Measurements from ENCODE around the gene CDH4.
"Not testable (repeated sequence)": the region's sequence is repeated elsewhere in the genome, so short reads cannot be mapped to it uniquely, and the experiment has no call there.

CDH4 gene

DNA sequence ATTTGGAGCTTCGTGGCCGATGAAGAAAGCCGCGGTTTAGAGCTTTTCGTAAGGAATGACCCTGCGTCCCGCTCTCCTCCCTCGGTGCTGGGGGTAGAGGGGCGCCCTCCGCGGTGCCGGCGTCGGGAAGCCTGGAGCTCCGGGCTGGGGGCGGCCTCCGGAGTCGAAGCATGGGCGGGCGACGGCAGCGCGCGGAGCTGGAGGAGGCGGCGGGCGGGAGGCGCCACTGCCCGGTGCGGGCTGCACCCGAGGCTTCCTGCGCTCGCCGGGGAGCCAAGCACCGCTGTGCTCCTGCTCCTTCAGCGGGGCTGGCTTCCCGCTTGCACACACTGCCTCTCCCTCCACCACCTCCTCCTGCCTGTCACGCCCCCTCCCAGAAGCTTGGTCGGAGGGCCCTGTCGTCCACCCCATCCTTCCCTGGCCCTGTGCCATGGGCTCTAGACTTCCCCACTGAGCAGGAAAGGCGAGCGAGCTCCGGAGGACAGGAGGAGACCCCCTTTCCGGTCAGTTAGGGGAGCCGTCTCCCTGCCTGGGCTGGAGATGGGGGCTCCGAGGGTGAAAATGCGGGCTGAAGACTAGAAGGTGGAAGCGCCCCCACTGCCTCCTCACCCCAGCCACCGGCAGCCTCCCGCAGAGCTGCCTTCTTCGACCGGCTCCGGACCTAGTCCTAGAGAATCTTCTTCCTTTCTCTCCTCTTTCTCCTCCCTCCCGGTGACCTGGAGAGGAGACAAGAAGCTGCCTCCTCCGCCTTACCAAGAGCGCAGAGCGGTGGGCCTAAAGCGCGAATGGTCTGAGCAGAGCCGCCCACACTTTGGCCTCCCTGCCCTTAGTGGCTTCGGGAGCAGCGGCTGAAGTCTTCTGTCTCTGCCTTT, 1.8 kb downstream of the CDH4 start:
- DNase-seq (ENCODE audit: low read depth in 2 of 2) = no peak

- DNase-seq (ENCODE audit: low read depth in 2 of 2) = no peak
Observed at GRCh38 chr20:61254881-61255626, 3.0 kb downstream of the CDH4 start.

DNA sequence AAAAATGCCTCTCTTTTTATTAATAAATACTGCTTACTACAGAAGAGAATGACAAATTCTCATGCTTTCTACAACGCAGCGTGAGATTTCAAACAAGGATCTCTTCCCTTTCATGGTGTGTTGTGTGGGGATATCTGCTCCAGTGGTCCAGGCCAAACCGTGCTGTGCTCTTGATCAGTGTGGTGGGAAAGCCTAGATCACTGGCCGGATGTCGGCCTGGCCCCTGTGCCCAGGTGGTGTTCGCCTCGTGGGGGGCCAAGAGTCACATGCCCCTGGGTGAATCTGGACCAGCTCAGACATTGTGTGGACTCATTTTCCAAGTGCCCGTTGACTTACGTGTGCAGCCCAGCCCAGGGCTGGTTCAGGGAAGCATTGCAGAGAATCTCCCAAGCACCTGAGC, 4.3 kb downstream of the CDH4 start:
- no peak for DNase-seq (ENCODE audit: low read depth in 2 of 2)

- DNase-seq (ENCODE audit: low read depth in 2 of 2) = no peak
Observed at GRCh38 chr20:61256824-61257223, 4.8 kb downstream of the CDH4 start.

DNA sequence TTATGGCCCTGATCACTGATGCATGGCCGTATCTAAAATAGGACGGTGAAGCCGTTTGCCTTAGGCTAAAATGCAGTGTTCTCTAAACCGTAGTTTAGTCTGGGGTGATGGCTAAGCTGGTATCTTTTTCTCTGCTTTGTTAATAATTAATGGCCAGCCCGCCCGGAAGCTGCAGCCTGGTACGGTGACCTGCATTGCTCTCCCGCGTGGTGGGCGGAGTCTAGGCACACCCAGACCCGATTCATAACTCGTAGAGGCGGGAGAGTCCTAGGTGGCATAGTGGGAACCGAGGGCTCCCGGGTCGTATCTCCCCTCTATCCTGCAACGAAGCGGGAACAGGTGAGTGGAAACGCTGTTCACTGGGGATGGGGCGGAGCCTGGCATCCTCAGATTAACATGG, 5.5 kb downstream of the CDH4 start:
- no peak for DNase-seq (ENCODE audit: low read depth in 2 of 2)

DNA sequence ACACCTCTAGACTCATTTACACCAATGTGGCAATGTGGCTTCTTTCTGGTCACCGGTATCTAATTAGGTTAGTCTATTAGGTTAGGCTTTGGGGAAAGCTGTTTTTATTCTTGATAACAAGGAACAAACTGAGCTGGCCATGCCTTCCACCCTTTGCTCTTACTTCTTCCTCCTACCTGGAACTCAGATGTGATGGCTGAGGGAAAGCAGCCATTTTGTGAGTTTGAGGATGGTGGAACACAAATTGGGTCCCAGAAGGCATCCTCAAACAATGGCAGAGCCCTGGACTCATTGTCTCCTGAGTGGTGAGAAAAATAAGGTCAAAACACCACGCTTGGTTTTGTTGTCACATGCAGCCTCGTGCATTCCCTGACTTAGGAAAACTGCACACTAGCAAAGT, 7.7 kb downstream of the CDH4 start:
- DNase-seq (ENCODE audit: low read depth in 2 of 2) = no peak

- no peak for DNase-seq (ENCODE audit: low read depth in 2 of 2)
Observed at GRCh38 chr20:61260905-61261304, 8.8 kb downstream of the CDH4 start.

GRCh38 chr20:61262036-61262435, 10.0 kb downstream of the CDH4 start:
- no peak for DNase-seq (ENCODE audit: low read depth in 2 of 2)

DNA sequence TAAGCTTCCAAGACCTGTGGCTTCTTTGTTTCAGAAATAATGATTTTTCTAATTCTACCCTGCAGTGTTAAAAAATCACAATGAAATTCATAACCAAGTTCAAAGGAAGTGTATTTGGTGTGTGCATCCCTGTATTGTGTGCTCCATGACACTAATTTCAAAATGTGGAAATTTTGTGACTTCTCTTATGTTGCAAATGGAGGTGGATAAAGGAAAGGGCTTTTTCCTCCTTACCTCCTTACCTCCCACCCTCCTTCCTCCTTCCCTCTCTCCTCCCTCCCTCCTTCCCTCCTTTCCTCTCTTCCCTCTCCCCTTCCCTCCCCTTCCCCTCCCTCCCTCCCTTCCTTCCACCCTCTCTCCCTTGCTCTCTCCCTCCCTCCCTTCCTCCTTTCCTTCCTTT, 10.5 kb downstream of the CDH4 start:
- no peak for DNase-seq (ENCODE audit: low read depth in 2 of 2)

GRCh38 chr20:61263084-61263695, 11.1 kb downstream of the CDH4 start:
- no peak for DNase-seq (ENCODE audit: low read depth in 2 of 2)

DNA sequence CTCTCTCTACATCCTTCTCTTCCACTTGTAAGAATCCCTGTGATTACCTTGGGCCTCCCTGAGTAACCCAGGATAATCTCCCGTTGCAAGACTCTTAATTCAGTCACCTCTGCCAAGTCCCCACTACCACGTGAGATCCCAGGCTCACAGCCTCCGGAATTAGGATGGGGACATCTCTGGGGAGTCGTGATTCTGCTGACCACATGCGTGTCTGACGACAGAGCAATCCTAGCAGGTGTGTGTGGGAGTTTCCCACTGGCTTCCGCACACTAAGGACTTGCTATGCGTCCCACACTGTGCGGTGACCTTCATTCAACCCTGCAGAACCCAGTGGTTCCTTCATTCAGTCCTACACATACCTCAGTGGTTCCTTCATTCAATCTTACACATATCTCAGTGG, 11.9 kb downstream of the CDH4 start:
- no peak for DNase-seq (ENCODE audit: low read depth in 2 of 2)

DNA sequence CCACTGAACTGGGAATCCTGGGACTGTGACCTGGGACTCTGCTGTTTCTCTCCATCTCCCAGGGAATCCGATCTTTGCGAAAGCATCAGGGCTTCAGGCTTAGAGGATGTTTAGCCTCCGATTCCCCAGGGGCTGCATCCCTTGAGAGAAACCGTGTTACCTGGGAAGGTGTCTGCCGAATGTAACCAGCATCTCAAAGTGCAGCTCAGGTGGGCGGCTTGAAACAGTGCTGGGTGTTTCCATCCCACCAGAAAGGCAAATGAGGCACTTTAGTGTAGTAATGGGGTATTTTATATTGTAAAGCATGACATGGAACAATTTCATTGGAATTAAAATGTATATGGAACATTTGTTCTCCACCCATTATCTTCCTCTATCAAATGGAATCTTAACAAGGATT, 15.2 kb downstream of the CDH4 start:
- no peak for DNase-seq (ENCODE audit: low read depth in 2 of 2)

- no peak for DNase-seq (ENCODE audit: low read depth in 2 of 2)
Observed at GRCh38 chr20:61268024-61268423, 16.0 kb downstream of the CDH4 start.

DNA sequence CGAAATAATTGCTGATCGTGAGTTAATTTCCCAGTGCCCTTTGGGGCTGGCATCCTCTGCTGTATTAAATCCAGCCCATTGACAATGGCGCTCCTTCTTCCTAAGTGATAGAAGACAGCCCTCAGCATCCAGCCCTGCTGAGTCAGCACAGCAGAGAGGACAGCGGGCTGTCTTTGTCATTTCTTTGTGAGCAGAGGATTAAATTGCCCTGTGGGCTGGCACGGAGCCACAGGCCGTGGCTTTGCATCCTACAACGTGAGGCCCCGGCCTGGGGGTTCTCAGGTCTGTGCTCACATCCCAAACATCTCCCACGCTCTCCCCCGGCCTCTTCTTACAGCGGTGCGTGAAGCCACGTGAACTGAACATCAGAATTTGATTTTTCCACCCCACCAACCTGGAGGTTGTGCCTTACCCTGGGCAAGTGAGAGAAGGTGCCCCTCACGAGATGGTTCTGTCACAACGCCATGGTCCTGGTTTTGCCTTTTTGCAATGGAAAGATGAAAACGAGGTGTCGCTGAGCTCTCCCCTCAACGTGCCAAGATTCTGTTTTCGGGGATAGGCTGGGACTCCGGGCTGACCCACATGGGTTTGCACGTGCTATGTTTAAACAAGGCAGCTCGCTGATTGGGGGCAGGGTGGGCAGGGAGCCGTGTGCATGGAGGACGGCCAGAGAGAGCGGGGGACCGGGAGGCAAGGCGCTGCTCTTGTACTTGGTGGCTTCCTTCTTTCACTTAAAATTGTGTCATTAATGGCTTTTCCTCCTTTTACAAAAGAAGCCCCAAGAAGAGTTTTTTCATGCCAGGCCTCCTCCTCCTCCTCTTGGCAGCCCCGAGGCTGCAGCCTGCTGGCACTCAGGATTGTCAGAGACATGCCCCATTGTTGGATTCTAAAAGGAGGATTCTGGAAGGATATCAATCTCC, 19.5 kb downstream of the CDH4 start:
- no peak for DNase-seq (ENCODE audit: low read depth in 2 of 2)

GRCh38 chr20:61273024-61273423, 21.0 kb downstream of the CDH4 start:
- DNase-seq (ENCODE audit: low read depth in 2 of 2) = not testable (repeated sequence)

- not testable (repeated sequence) for DNase-seq (ENCODE audit: low read depth in 2 of 2)
Observed at GRCh38 chr20:61273666-61274065, 21.6 kb downstream of the CDH4 start.

DNA sequence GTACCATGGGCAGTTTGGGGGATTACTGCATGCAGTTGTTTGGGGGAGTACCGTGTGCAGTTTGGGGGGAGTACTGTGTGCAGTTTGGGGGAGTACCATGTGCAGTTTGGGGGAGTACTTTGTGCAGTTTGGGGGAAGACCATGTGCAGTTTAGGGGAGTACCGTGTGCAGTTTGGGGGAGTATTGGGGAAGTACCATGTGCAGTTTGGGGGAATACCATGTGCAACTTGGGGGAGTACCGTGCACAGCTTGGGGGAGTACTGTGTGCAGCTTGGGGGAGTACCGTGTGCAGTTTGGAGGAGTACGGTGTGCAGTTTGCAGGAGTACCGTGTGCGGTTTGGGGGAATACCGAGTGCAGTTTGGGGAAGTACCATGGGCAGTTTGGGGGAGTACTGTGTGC, 22.3 kb downstream of the CDH4 start:
- DNase-seq (ENCODE audit: low read depth in 2 of 2) = no peak

- DNase-seq (ENCODE audit: low read depth in 2 of 2) = no peak
Observed at GRCh38 chr20:61278296-61278695, 26.2 kb downstream of the CDH4 start.

DNA sequence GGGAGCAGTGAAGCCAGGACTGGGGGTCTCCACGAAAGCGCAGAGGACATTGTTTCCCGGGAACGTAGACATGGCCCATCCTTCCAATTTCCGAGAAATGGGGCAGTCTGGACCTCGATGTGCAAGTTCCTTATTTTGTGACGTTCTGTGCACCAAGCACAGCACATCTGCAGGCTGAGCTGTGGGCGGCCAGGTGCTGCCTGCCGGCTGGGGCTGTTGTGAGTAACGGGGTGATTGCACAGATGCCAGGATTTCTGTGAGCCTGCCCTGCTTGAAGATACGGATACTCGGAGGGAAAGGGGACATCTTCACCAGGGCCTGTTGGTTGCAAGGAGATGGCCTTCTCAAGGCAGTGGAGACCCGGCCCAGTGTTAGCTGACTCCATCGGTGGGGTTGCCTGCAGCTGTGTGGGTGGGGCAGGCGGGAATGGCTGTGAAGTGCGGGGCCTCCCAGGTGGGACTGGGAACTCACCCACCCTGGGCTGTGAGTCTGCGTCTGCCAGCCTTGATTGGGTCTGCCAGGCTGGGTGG, 27.6 kb downstream of the CDH4 start:
- no peak for DNase-seq (ENCODE audit: low read depth in 2 of 2)

DNA sequence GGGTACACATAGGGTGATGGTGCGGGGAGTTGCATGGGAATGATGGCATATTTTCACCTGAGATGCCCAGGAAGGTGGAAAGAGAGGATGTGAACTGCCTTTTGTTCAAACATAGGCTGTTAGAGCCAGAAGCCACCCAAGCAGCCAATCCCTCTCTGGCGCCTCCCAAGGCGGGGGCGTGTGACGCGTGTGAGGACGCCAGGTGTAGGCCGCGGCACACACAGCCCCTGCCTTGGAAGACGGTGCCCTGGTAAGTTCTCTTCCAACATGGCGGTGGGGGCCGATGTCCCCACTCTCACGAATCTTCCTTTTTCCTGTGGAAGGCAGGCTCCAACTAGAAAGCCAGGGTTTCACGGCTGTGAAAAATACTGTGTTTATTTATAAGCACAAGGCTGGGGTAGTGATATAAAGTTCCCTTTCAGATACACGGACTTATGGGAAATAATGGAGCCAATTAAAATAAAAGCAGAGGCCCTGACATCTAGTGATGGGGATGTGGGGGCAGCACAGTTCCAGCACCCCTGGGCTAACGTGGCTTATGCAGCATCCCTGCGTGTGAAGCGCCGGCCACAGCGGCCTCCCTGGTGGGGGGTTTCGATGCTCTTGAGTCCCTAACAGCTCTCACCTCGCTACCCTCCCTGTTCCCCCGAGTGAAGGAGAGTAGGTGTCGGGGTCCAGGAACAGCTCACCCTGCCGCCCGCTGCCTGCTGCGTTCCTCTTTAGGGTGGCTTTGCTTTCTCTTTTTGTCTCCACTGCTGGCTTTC, 28.3 kb downstream of the CDH4 start:
- DNase-seq (ENCODE audit: low read depth in 2 of 2) = no peak
